Esophagus squamous epithelium (tissue), 5 donors: ENCODE data around the gene HOXD8. TPM values are rescaled to one million over a fixed set of nuclear protein-coding genes. Genes with fewer than 3 reads are reported as not detected.
A peak's percentile ranks its signal among the peaks of the same experiment; 100 is the strongest.

ENCODE experiments used
- DNase-seq: peaks from one replicate; lab custom pipeline; 2025; lab: John Stamatoyannopoulos, UW
- H3K27ac ChIP-seq, 4 donors: fragments of 200-600 bp; sonication (generic); one replicate each; pipeline ENCODE4 v1.5.1; 2016 to 2019; ENCODE audit warnings: mild to moderate bottlenecking in 1 of 4
- H3K27me3 ChIP-seq, 4 donors: fragments of 200-600 bp; sonication (generic); 1 replicate in 3 of 4; 2 replicates in 1 of 4; pipeline versions ENCODE4 v1.5.1 to v1.6.0; 2017 to 2021; ENCODE audit warnings: antibody characterized with exemption in 1 of 4
- H3K36me3 ChIP-seq, 3 donors: fragments of 200-600 bp; sonication (generic); one replicate each; pipeline ENCODE4 v1.5.1; 2016 to 2019
- H3K4me1 ChIP-seq, 3 donors: fragments of 200-600 bp; sonication (generic); one replicate each; pipeline ENCODE4 v1.5.1; 2017 to 2019
- H3K4me3 ChIP-seq, 4 donors: fragments of 200-600 bp; sonication (generic); 1 replicate in 3 of 4; 2 replicates in 1 of 4; pipeline ENCODE4 v1.5.1; 2016 to 2019; ENCODE audit warnings: mild to moderate bottlenecking in 2 of 4, moderate library complexity in 1 of 4
- H3K9me3 ChIP-seq, 3 donors: fragments of 200-600 bp; sonication (generic); one replicate each; pipeline ENCODE4 v1.5.1; 2016 to 2019
- CTCF ChIP-seq, 6 experiments: fragments of 450-650 bp in 4 of 6; fragments of 200-600 bp in 2 of 6; sonication (generic) in 2 of 6; IDR thresholded peaks; one replicate each; pipeline ENCODE4 v1.5.1; 2016 to 2019; ENCODE audit warnings: antibody characterized with exemption in 6 of 6, mild to moderate bottlenecking in 4 of 6, moderate library complexity in 4 of 6
- POLR2A ChIP-seq, 4 donors: fragments of 450-650 bp; IDR thresholded peaks; one replicate each; pipeline ENCODE4 v1.6.1; 2017; ENCODE audit warnings: antibody characterized with exemption in 4 of 4, mild to moderate bottlenecking in 4 of 4, moderate library complexity in 3 of 4
- WGBS, 2 donors: methylation state at CpG; one replicate each; pipeline ENCODE4 v1.1.5; 2018; 5-methylcytosine and 5-hydroxymethylcytosine counted together
- intact Hi-C: fragments of 100-400 bp; cut with DNase I; formaldehyde crosslinking; loops from one replicate; pipeline ENCODE4 v1.15.0; 2022
- total RNA-seq, 4 donors: library from RNA; depleted of rRNA; stranded (reverse); fragments of >200 nt; gene quantifications; one replicate each; pipeline ENCODE4 v1.1.0, GENCODE V29; 2016
- donor health status: DM: yes; HTN: yes; CAD: no.

The HOXD8 gene
- total RNA-seq, 4 donors from 2014 or later: 1.2 to 4.6 (median 1.2) TPM; not detected in 1

DNA sequence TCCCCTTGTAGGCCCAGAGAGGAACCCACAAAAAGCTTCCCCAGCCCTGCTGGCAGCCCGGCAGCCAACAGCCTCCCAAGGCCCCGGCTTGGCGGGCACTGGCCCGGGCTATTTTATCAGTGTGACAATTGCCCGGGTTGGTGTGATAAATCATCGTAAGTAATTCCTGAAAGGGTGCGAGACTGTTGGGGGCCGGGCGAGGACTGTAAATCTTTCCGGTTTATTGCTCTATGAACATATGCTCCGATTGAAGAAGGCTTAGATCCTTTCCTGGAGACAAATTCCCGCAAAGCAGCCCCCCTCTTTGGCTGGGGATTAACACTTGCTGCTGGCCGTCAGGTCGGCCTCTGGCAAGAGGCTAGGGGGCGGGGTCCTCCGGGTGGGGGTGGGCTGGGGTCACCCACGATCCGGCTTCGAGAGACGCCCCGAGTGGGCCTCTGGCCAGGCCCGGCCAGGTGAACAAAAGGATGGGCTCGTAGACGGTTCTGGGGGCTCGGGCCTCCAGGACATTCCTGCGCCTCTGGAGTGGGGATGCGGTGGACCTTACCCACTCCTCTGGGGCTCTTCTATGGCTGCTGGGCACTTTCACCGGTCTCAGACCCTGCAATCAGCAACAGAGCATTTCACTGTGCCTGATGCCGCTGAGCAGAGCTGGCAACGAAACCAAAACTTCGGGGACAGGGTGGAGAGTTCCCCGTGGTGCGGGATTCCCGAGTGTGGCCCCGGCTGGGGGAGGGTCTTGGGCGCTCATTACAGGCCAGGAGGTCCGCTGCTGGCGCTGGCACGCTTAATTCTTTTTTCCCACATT is 29.6 kb downstream of the HOXD8 start:
- Histone ChIP-seq H3K9me3 (no peaks in the 10 kb centered on the region), H3K27me3 (peaks cover 30 to 100% (median 84%) of the 10 kb centered on the region in 4 donors), H3K4me1 (peaks cover 21 to 64% (median 22%) of the 10 kb centered on the region in 3 donors), H3K27ac (no peak overlapping the region), H3K36me3 (no peaks in the 10 kb centered on the region), H3K4me3 (peak overlapping the region in 1 of 4 donors; percentile 38)
- 14 to 36% methylated on average over 14 to 16 of the region's 39 CpGs for WGBS, 2 donors
- no peak for TF ChIP-seq POLR2A (IDR thresholded peaks at IDR 0.05)
- no peak for TF ChIP-seq CTCF (IDR thresholded peaks at IDR 0.05)
- intact Hi-C loops: no loop called here
- no peak for DNase-seq

- H3K27me3 ChIP-seq: peaks cover 35 to 100% (median 87%) of the 10 kb centered on the region in 4 donors
- no peak for TF ChIP-seq POLR2A (IDR thresholded peaks at IDR 0.05)
- TF ChIP-seq CTCF (IDR thresholded peaks at IDR 0.05): no peak
- WGBS, 2 donors: 13 to 27% methylated on average over 1 to 6 of the region's 44 CpGs
- peak overlapping the region in 1 of 4 donors; percentile 38 for H3K4me3 ChIP-seq
- peaks cover 21 to 67% (median 22%) of the 10 kb centered on the region in 3 donors for H3K4me1 ChIP-seq
- H3K27ac ChIP-seq: no peak overlapping the region
- no peaks in the 10 kb centered on the region for H3K9me3 ChIP-seq
- intact Hi-C loops: no loop called here
- no peaks in the 10 kb centered on the region for H3K36me3 ChIP-seq
- DNase-seq: no peak
Observed at GRCh38 chr2:176159663-176160250, 30.3 kb downstream of the HOXD8 start.

DNA sequence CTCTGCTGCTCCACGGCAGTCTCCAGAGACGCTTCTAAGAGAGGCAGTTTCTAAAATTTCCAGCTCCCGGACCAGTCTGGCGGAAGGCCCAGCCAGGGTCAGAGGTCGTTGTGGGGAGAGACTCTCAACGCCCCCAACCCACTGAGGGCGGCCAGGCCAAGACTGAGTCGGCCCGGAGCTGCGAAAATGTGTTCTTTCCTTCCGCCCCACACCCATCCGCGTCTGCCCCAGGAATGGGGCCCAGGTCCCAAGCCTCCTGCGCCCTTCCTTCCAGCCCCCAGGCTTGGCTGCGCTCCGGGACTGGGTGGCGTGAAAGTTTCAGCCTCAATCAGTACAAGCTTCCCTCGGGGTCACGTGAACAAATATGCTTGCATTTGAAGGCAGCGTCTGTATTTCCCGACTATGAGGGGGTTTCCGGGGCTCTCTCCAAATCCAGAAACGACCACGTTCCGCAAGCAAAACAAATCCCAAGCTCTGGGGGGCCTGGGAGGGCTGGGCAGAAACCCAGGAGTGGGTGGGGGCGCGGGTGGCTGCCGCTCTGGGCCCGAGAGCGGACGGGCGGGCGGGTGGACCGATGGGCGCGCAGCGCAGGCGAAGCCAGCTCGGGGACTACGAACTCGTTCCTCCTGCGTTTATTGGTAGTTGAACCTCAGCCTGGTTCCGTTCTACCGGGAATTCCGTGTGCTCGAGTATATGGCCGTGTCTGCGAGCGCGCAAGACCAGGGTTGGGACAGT is 30.9 kb downstream of the HOXD8 start:
- no peak for DNase-seq
- peaks cover 21 to 73% (median 22%) of the 10 kb centered on the region in 3 donors for H3K4me1 ChIP-seq
- TF ChIP-seq CTCF (IDR thresholded peaks at IDR 0.05) (no peak), POLR2A (IDR thresholded peaks at IDR 0.05) (no peak)
- H3K36me3 ChIP-seq: no peaks in the 10 kb centered on the region
- no peaks in the 10 kb centered on the region for H3K9me3 ChIP-seq
- intact Hi-C loops: no loop called here
- peaks cover 41 to 100% (median 89%) of the 10 kb centered on the region in 4 donors for H3K27me3 ChIP-seq
- no peak overlapping the region for H3K27ac ChIP-seq
- H3K4me3 ChIP-seq: peak overlapping the region in 1 of 4 donors; percentile 38
- 18 to 28% methylated on average over 14 to 15 of the region's 50 CpGs for whole genome bisulfite sequencing, 2 donors

DNA sequence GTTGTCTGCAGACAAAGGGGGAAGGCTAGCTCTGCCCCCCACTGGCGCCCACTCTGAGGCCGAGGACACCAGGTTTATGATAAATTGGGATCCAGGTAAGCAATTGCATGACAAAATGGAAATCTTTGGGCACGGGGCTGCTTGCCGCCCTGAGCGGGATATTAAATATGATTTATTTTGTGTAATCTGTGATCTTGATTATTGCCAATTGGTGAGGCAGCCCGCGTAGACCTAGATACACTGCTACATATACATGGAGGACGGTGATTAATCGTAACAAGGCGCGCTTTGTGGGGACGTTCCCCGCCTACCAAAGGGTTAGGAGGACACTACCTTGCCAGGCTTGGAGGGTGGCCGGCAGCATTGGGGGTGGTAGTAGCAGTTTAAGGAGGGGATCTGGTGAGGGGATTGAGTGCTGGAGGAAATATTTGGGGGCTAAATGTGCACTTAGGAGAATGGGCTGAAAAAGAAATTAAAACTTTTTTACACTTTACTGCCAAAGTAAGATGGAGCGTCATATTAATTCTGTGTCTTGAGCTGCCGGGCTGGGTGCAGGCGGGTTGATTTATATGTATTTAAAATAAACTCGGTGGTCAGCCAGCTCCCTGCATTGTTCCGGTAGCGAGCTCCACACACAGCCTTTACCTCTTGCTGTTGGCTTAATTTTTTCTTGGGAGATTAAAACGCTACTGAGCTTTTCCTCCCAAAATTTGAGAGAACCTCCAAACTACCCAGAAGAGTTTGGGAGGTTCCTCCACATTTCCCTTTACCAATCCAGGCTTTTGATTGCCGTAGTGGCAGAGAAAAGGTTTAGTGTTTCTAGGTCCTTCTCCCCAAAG is 31.7 kb downstream of the HOXD8 start:
- Histone ChIP-seq H3K27ac (no peak overlapping the region), H3K36me3 (no peaks in the 10 kb centered on the region), H3K27me3 (peaks cover 41 to 100% (median 89%) of the 10 kb centered on the region in 4 donors), H3K4me3 (peak overlapping the region in 1 of 4 donors; percentile 38), H3K4me1 (peaks cover 21 to 75% (median 22%) of the 10 kb centered on the region in 3 donors), H3K9me3 (no peaks in the 10 kb centered on the region)
- WGBS, 2 donors: 18 to 24% methylated on average over 16 to 22 of the region's 22 CpGs
- intact Hi-C loops: no loop called here
- TF ChIP-seq POLR2A (IDR thresholded peaks at IDR 0.05): no peak
- TF ChIP-seq CTCF (IDR thresholded peaks at IDR 0.05): no peak
- no peak for DNase-seq
